Epithelial cell of proximal tubule (primary cell): ENCODE data around the gene ANKRD63. TPM values are rescaled to one million over a fixed set of nuclear protein-coding genes. Genes with fewer than 3 reads are reported as not detected.

Experiments
- DNase-seq: peaks from one replicate; pipeline ENCODE4 v3.0.0-alpha.2; 2011; ENCODE audit warnings: low read depth
- H3K4me3 ChIP-seq: 2 replicates; pipeline ENCODE4 v1.5.1; 2011; ENCODE audit warnings: low read depth, mild to moderate bottlenecking, low read length
- total RNA-seq: library from RNA; depleted of rRNA; stranded (reverse); fragments of >200 nt; gene quantifications from 2 replicates; pipeline ENCODE4 v1.2.3, GENCODE V29; 2015
- TF ChIP-seq, protein P1 (sequence below): conservative IDR thresholded peaks from 2 replicates; pipeline ENCODE4 v1.5.1; 2012; ENCODE audit warnings: low read depth, mild to moderate bottlenecking, low read length

ANKRD63 gene
- total RNA-seq, 1 donor from 2014 or later, result not detected

DNA sequence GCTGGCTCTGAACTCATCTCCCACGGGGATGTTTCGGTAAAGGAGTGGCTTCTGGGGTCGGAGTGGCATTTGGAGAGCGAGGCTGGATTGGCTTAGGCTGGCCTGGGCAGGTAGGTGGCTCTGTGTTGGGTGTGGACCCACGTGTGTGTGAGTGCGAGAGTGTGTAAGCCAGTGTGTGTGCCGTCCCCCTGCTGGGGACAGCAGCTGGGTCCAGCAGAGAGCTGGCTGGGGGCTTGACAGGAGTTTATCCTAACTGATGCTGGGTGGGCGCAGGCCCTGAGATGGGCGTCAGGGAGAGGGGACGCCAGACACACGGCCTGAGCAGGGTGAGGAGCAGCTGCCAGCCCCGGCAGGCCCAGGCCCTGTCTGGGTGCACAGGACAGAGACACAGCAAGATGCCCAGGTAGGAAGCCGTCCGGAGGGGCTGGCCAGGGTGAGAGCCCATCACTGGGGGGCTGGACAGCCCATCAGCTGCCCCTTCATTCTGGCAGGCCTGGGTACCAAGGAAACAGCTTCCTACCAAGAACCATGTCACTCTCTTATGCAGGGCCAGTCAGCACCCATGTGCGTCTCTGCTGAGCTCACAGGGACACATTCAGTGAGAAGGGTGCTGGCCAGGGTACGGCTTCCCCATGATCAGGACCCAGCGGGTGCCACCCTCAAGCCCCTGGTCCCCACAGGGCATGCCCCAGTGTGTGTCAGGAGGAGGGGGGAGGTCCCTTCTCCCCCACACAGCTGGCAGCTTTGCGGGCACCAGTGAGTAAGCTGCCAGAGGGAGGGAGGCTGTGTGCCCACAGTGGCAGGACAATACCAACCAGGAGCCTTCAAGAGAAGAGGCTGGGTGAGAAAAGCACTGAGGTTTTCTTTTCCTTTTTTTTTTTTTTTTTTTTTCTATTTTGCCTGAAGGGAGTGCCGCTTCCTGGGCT, 42.9 kb downstream of the ANKRD63 start:
- DNase-seq, result no peak
- no peak overlapping the region for H3K4me3 ChIP-seq
- TF ChIP-seq, protein P1, sequence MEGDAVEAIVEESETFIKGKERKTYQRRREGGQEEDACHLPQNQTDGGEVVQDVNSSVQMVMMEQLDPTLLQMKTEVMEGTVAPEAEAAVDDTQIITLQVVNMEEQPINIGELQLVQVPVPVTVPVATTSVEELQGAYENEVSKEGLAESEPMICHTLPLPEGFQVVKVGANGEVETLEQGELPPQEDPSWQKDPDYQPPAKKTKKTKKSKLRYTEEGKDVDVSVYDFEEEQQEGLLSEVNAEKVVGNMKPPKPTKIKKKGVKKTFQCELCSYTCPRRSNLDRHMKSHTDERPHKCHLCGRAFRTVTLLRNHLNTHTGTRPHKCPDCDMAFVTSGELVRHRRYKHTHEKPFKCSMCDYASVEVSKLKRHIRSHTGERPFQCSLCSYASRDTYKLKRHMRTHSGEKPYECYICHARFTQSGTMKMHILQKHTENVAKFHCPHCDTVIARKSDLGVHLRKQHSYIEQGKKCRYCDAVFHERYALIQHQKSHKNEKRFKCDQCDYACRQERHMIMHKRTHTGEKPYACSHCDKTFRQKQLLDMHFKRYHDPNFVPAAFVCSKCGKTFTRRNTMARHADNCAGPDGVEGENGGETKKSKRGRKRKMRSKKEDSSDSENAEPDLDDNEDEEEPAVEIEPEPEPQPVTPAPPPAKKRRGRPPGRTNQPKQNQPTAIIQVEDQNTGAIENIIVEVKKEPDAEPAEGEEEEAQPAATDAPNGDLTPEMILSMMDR, result no peak

DNA sequence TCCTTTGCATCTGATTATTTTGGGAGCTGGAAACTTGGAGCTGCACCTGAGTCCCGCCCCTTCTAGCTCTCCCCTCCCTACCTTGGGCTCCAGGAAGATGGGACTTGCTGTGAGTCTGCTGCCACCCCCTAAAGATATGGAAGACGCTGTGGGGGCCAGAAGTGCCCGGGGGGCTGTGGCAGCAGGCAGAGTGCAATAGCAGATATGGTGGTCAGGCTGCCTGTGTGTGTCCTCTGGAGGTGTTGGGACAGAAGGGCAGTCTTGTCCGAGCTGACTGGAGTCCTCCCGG, 43.5 kb downstream of the ANKRD63 start:
- H3K4me3 ChIP-seq, result peak overlapping the region; percentile 36
- no peak for DNase-seq
- TF ChIP-seq, protein P1, result no peak

DNA sequence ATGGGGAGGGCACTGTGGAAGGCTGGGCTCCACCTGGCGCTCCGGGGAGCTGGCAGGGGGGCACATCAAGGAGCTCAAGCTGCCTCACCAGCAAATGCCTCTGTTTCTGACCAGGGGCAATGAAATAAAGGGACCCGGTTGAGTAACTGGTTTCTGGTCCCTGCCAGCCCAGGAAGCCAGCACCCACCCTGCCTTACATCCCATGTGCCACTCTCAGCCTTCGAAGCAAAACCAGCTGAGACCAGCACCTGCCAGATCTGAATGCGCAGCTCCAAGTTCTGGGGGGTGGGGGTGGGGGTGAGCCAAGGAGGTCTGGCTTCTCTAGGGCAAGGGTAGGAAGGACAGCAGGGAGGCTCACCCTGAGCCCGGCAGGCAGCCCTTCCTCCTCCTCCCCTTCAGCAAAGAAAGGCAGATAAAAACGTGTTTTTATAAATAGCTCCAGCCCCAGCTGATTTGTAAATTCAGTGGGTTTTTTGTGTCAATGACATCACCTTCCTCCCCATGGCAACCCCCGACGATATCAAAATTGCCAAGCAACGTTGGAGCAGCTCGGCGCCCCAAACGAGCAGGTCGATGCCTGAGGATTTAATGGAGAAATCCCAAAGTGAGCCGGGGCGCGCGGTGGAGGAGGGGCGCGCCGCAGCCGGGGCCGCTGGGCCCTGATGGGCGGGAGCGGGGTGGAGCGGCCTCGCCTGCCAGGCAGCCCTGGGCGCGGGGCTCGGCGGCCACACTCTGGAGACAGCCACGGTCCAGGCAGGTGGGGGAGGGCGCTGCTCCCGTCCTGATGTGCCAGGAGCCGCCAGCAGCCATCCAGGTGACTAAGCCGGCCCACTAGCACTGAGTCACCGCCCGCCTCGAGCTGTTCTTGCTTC, 44.1 kb downstream of the ANKRD63 start, which contains the start of gene PAK6:
TSS of gene PAK6 (plus strand) at position 532 of the 872 bp plus-strand sequence. CDS start 25,723 bp downstream, outside the sequence.
- TF ChIP-seq, protein P1, result no peak
- H3K4me3 ChIP-seq, result peak within 1 kb of the TSS; percentile 36
- DNase-seq, result no peak

DNA sequence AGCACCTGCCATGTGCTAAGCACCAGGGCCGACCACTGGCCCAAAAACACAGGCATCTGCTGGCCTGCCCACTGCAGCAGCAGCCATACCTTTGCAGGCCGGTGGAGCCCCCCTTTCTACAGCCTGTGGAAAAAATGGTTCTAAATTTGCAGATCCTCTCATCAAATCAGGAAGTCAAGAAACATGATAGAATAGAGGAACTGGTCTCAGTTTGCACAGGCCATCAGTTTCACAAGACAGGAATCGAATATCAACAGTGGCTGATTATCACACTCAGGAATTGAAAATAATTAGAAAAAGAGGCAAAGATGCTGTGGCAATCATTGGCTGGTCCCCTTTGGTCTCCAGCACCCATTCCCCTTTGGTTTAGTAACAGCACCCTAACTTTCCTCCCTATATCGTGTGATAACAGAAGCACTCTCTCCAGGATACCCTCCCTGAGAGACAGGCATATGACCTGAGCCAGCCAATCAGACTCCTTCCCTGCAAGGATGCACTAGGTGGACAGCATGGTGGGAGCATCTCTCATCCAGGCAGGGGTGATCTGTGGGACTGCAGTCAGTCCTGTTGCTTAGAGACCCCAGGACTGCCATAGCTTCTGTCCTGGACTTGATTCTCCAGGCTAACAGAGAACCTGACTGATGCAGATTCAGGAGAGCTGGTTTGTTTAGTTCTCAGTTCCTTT, 47.5 kb downstream of the ANKRD63 start:
- TF ChIP-seq, protein P1, result no peak
- H3K4me3 ChIP-seq, result no peak overlapping the region
- no peak for DNase-seq

DNA sequence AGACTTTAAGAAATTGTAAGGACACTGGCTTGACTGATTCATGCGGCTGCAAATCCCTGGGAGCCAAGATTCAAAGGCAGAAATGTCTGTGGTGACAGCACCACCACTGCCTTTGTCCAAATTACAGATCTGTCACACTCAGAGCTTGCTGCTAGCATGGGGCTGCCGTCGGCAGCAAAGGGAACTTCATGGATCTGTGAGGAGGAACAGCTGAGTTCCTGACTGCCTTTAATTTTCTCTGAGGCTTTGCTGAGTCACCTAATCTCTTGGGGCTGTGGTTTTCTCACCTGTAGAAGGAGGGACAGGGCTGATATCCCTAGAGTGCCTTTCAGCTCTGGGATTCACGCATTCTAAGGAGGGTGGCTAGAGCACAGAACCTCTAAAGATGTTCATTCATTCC, 48.1 kb downstream of the ANKRD63 start:
- no peak for DNase-seq
- no peak overlapping the region for H3K4me3 ChIP-seq
- TF ChIP-seq, protein P1, result no peak

DNA sequence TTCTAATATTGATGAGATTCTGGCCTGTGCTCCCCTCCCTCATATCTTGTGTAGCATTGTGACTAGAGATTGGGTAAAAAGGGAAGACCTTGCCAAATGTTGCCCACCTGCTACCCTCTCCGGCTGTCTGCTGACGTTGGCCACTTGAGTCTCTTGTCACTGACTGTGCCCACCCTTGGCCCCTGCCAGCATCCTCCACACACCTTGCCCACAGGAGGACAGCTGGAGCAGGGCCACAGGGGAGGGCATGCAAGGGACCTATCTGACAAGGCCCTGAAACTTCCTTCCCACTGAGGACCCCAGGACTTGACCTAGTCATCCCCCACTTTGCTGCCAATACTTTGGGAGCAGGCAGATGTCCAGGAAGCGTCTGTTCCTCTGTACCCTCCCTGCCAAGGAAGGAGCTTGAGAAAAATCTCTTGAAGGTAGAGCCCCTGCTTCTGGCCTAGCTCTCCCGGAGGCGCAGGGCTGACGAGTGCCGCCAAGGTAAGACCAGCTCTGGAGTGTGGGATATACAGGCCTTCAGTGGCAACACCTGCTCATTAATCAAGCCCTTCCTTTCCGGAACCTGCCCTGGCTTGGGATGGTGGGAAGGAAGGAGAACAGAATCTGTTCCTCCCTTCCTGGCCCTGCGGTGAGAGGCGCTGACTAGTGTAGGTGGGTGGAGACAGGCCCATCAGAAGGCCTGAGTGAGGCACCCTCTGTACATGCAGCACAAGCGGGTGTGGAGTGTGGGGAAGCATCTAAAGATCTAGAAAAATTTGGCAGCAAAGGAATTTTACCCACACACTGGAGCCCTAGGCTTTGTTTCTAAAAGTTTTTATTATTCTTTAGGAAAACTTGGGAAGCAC, 48.9 kb downstream of the ANKRD63 start:
- TF ChIP-seq, protein P1, result no peak
- H3K4me3 ChIP-seq, result no peak overlapping the region
- DNase-seq, result no peak
